Neural cell (in vitro differentiated cells): ENCODE results near the gene ANXA2. TPM values are rescaled to one million over a fixed set of nuclear protein-coding genes. Genes with fewer than 3 reads are reported as not detected.
A peak's percentile ranks its signal among the peaks of the same experiment; 100 is the strongest.

Experiments used
- H2AFZ ChIP-seq: fragments of 200-600, 300-800 bp; sonication (generic), shearing (Covaris generic); 2 replicates; pipeline ENCODE4 v1.6.0; 2014; ENCODE audit warnings: low read depth, mild to moderate bottlenecking, antibody characterized with exemption, low read length, moderate library complexity
- H3F3A ChIP-seq: fragments of 200-600 bp; shearing (Covaris generic); 2 replicates; pipeline ENCODE4 v1.6.1; 2016; ENCODE audit warnings: mild to moderate bottlenecking, moderate library complexity, mixed read lengths, antibody characterized with exemption, low read length; ENCODE audit not compliant: insufficient read depth, poor library complexity, severe bottlenecking
- H3K27ac ChIP-seq: fragments of 200-600, 300-800 bp; sonication (generic), shearing (Covaris generic); 2 replicates; pipeline ENCODE4 v1.5.1; 2014; ENCODE audit warnings: mild to moderate bottlenecking, low read length, moderate library complexity
- H3K27me3 ChIP-seq: fragments of 300-800, 200-600 bp; sonication (generic), shearing (Covaris generic); 2 replicates; pipeline ENCODE4 v1.6.0; 2014; ENCODE audit warnings: mild to moderate bottlenecking, low read depth, low read length, moderate library complexity; ENCODE audit not compliant: insufficient read depth
- H3K36me3 ChIP-seq: fragments of 300-800, 200-600 bp; sonication (generic), shearing (Covaris generic); 2 replicates; pipeline ENCODE4 v1.5.1; 2014; ENCODE audit warnings: mild to moderate bottlenecking, antibody characterized with exemption, low read length, moderate library complexity; ENCODE audit not compliant: insufficient read depth
- H3K4me2 ChIP-seq: fragments of 300-800, 200-600 bp; sonication (generic), shearing (Covaris generic); 2 replicates; pipeline ENCODE4 v1.6.0; 2014; ENCODE audit warnings: mild to moderate bottlenecking, low read length
- H3K4me3 ChIP-seq: fragments of 300-800, 200-600 bp; sonication (generic), shearing (Covaris generic); 2 replicates; pipeline ENCODE4 v1.5.1; 2014; ENCODE audit warnings: mild to moderate bottlenecking, low read length, moderate library complexity
- H3K79me2 ChIP-seq: fragments of 200-600 bp; shearing (Covaris generic); replicated peaks from 2 replicates; pipeline ENCODE4 v1.6.0; 2014; ENCODE audit warnings: mild to moderate bottlenecking, low read length, moderate library complexity; ENCODE audit not compliant: insufficient read depth
- H3K9ac ChIP-seq: fragments of 300-800, 200-600 bp; sonication (generic), shearing (Covaris generic); 2 replicates; pipeline ENCODE4 v1.6.1; 2016; ENCODE audit warnings: mild to moderate bottlenecking, low read length, mixed read lengths
- H3K9me2 ChIP-seq: fragments of 200-600 bp; shearing (Covaris generic); 2 replicates; pipeline ENCODE4 v1.6.1; 2016; ENCODE audit warnings: mild to moderate bottlenecking, low read length, mixed read lengths; ENCODE audit not compliant: insufficient read depth
- H3K9me3 ChIP-seq: fragments of 200-600, 300-800 bp; sonication (generic), shearing (Covaris generic); 2 replicates; pipeline ENCODE4 v1.6.1; 2016; ENCODE audit warnings: mild to moderate bottlenecking, mixed run types, low read length, moderate library complexity, mixed read lengths
- H4K20me1 ChIP-seq: fragments of 200-600 bp; shearing (Covaris generic); 2 replicates; pipeline ENCODE4 v1.6.1; 2016; ENCODE audit warnings: mild to moderate bottlenecking, mixed run types; ENCODE audit not compliant: insufficient read depth
- EP300 ChIP-seq: fragments of 450-650 bp; conservative IDR thresholded peaks from 2 replicates; pipeline ENCODE4 v1.6.1; 2014; ENCODE audit warnings: antibody characterized with exemption, mild to moderate bottlenecking, moderate library complexity; ENCODE audit not compliant: poor library complexity, severe bottlenecking
- EZH2 ChIP-seq: fragments of 200-600, 300-800 bp; shearing (Covaris generic), sonication (generic); IDR thresholded peaks from 2 replicates; pipeline ENCODE4 v1.6.1; 2014; ENCODE audit warnings: antibody characterized with exemption, low read length, borderline replicate concordance, mild to moderate bottlenecking; ENCODE audit not compliant: insufficient read depth, poor library complexity, severe bottlenecking
- MXI1 ChIP-seq: fragments of 450-650 bp; conservative IDR thresholded peaks from 2 replicates; pipeline ENCODE4 v1.6.1; 2014; ENCODE audit warnings: antibody characterized with exemption, mild to moderate bottlenecking; ENCODE audit not compliant: poor library complexity, severe bottlenecking
- RAD21 ChIP-seq: fragments of 450-650 bp; conservative IDR thresholded peaks from 2 replicates; pipeline ENCODE4 v1.6.1; 2014; ENCODE audit warnings: antibody characterized with exemption, mild to moderate bottlenecking, moderate library complexity
- SMC3 ChIP-seq: fragments of 450-650 bp; conservative IDR thresholded peaks from 2 replicates; pipeline ENCODE4 v1.6.1; 2014; ENCODE audit warnings: antibody characterized with exemption, mild to moderate bottlenecking, moderate library complexity; ENCODE audit not compliant: poor library complexity
- TAF1 ChIP-seq: IDR thresholded peaks from 2 replicates; pipeline ENCODE4 v1.6.1; 2012; ENCODE audit warnings: low read depth
- polyA minus RNA-seq: library from RNA; depleted of rRNA, polyadenylated mRNA; stranded (reverse); fragments of >200 nt; gene quantifications from 2 replicates; pipeline ENCODE4 v1.2.3, GENCODE V29; 2014
- polyA plus RNA-seq: library from polyadenylated mRNA; depleted of rRNA; stranded (reverse); fragments of >200 nt; gene quantifications from 2 replicates; pipeline ENCODE4 v1.2.3, GENCODE V29; 2014
- TF ChIP-seq, protein P1 (sequence below): IDR thresholded peaks from 2 replicates; pipeline ENCODE4 v1.6.1; 2012; ENCODE audit warnings: borderline replicate concordance
- TF ChIP-seq, protein P2 (sequence below): fragments of 450-650 bp; IDR thresholded peaks from 2 replicates; pipeline ENCODE4 v1.5.1; 2014; ENCODE audit warnings: antibody characterized with exemption, mild to moderate bottlenecking, moderate library complexity; ENCODE audit not compliant: poor library complexity, severe bottlenecking

Gene ANXA2
- 6.2 and 8.8 TPM in 2 replicates for polyA plus RNA-seq
- polyA minus RNA-seq: 2.7 and 3.9 TPM in 2 replicates

DNA sequence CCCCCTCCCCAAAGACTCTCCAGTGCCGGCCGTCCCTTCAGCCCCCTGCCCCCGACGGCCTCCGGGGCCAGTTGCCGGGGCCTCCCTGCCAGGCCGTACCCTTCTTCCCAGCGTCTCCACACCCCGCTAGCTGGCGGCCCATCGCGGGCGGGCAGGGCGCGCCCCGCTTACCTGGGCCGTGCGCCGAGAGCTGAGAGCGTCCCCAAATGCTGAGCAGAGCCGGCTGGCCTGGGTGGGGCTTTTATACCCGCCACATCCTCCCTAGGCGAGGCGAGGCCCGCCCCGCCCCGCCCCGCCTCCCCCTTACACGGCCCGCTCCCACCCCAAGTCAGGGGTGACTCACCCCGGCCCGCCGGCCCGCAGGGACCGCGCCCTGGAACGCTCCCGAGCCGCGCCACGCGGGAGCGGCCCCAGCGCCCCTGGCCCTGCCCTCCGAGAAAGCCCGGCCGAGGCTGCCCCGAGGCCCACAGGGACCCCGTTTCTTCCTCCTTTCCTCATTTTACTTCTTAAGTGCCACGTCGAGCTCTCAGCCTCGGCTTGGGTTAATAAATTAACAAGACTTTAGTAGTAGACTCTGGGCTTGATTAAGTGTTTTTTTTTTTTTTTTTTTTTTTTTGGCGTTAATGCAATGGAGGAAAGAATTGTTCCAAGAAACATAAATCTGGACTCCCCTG is at the start of gene ANXA2:
TSS of gene ANXA2 (minus strand) at position 215 of the 674 bp plus-strand sequence. CDS start 11,911 bp downstream, outside the sequence.
- Histone ChIP-seq H3K9me3 (no peaks in the 10 kb centered on the region), H3K27me3 (peaks cover 31% of the 10 kb centered on the region), H3K79me2 (no peaks in the 10 kb centered on the region), H3F3A (no peaks in the 10 kb centered on the region), H3K9me2 (no peaks in the 10 kb centered on the region), H3K9ac (no peak within 1 kb of the TSS), H3K36me3 (no peaks in the 10 kb centered on the region), H3K27ac (no peak within 1 kb of the TSS), H3K4me3 (peak within 1 kb of the TSS; percentile 53), H2AFZ (no peak within 1 kb of the TSS), H3K4me2 (no peak within 1 kb of the TSS), H4K20me1 (no peaks in the 10 kb centered on the region)
- no peak for TF ChIP-seq SMC3
- TF ChIP-seq RAD21: no peak
- no peak for TF ChIP-seq MXI1
- no peak for TF ChIP-seq TAF1
- no peak for TF ChIP-seq EP300
- TF ChIP-seq, protein P1, sequence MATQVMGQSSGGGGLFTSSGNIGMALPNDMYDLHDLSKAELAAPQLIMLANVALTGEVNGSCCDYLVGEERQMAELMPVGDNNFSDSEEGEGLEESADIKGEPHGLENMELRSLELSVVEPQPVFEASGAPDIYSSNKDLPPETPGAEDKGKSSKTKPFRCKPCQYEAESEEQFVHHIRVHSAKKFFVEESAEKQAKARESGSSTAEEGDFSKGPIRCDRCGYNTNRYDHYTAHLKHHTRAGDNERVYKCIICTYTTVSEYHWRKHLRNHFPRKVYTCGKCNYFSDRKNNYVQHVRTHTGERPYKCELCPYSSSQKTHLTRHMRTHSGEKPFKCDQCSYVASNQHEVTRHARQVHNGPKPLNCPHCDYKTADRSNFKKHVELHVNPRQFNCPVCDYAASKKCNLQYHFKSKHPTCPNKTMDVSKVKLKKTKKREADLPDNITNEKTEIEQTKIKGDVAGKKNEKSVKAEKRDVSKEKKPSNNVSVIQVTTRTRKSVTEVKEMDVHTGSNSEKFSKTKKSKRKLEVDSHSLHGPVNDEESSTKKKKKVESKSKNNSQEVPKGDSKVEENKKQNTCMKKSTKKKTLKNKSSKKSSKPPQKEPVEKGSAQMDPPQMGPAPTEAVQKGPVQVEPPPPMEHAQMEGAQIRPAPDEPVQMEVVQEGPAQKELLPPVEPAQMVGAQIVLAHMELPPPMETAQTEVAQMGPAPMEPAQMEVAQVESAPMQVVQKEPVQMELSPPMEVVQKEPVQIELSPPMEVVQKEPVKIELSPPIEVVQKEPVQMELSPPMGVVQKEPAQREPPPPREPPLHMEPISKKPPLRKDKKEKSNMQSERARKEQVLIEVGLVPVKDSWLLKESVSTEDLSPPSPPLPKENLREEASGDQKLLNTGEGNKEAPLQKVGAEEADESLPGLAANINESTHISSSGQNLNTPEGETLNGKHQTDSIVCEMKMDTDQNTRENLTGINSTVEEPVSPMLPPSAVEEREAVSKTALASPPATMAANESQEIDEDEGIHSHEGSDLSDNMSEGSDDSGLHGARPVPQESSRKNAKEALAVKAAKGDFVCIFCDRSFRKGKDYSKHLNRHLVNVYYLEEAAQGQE: no peak
- no peak for TF ChIP-seq EZH2

DNA sequence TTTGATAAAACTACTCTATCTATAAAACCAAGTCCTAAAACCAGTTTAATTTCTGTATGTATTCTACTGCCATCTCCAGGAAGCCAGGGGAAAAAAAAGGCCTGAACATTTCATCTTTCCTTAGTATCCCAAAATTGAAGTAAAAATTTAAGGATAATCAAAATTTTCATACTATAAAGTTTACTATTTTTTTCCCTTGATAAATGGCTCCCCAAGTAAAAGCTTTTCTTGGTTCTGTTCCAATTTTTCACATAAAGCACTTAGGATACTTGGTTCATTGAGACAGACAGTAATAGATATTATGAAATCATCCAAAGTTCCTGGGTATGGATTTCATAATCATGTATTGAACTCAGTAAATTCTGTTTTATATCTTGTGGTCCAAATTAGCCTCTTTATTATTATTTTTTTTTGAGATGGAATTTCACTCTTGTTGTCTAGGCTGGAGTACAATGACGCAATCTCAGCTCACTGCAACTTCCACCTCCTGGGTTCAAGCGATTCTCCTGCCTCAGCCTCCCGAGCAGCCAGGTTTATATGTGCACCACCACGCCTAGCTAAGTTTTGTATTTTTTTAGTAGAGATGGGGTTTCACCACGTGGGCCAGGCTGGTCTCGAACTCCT is 46.6 kb upstream of the ANXA2 start:
- H3F3A ChIP-seq: no peaks in the 10 kb centered on the region
- H3K4me3 ChIP-seq: no peak overlapping the region
- H2AFZ ChIP-seq: no peak overlapping the region
- H3K9me3 ChIP-seq: no peaks in the 10 kb centered on the region
- H4K20me1 ChIP-seq: no peaks in the 10 kb centered on the region
- H3K4me2 ChIP-seq: no peak overlapping the region
- H3K9me2 ChIP-seq: no peaks in the 10 kb centered on the region
- TF ChIP-seq, protein P2, sequence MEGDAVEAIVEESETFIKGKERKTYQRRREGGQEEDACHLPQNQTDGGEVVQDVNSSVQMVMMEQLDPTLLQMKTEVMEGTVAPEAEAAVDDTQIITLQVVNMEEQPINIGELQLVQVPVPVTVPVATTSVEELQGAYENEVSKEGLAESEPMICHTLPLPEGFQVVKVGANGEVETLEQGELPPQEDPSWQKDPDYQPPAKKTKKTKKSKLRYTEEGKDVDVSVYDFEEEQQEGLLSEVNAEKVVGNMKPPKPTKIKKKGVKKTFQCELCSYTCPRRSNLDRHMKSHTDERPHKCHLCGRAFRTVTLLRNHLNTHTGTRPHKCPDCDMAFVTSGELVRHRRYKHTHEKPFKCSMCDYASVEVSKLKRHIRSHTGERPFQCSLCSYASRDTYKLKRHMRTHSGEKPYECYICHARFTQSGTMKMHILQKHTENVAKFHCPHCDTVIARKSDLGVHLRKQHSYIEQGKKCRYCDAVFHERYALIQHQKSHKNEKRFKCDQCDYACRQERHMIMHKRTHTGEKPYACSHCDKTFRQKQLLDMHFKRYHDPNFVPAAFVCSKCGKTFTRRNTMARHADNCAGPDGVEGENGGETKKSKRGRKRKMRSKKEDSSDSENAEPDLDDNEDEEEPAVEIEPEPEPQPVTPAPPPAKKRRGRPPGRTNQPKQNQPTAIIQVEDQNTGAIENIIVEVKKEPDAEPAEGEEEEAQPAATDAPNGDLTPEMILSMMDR: peak; percentile 55
- TF ChIP-seq MXI1: no peak
- TF ChIP-seq SMC3: peak; percentile 59
- TF ChIP-seq EZH2: no peak
- TF ChIP-seq RAD21: peak; percentile 51
- no peak overlapping the region for H3K27ac ChIP-seq
- no peaks in the 10 kb centered on the region for H3K36me3 ChIP-seq
- no peak overlapping the region for H3K9ac ChIP-seq
- H3K79me2 ChIP-seq: no peaks in the 10 kb centered on the region
- no peaks in the 10 kb centered on the region for H3K27me3 ChIP-seq
